H9 (cell line): ENCODE results near the gene ZNF860. TPM values are rescaled to one million over a fixed set of nuclear protein-coding genes. Genes with fewer than 3 reads are reported as not detected.

ENCODE experiments used
- DNase-seq: peaks from one replicate; pipeline ENCODE4 v3.0.0-alpha.2; 2017
- H2AFZ ChIP-seq: one replicate; pipeline ENCODE4 v1.6.1; 2013; ENCODE audit warnings: mild to moderate bottlenecking, low read length, control low read depth, moderate library complexity
- H2AK5ac ChIP-seq: 2 replicates; pipeline ENCODE4 v1.6.1; 2013; ENCODE audit warnings: low read length, control low read depth, mixed read lengths; ENCODE audit not compliant: insufficient read length
- H2BK120ac ChIP-seq: one replicate; pipeline ENCODE4 v1.6.1; 2013; ENCODE audit warnings: low read depth, mild to moderate bottlenecking, low read length, control low read depth, inconsistent platforms; ENCODE audit not compliant: poor library complexity, severe bottlenecking
- H2BK12ac ChIP-seq: 2 replicates; pipeline ENCODE4 v1.6.1; 2013; ENCODE audit warnings: low read length, control low read depth, mixed read lengths, low read depth; ENCODE audit not compliant: insufficient read length
- H2BK15ac ChIP-seq: 2 replicates; pipeline ENCODE4 v1.6.1; 2013; ENCODE audit warnings: low read depth, low read length, control low read depth
- H2BK20ac ChIP-seq: one replicate; pipeline ENCODE4 v1.6.1; 2013; ENCODE audit warnings: low read depth, mild to moderate bottlenecking, low read length, control low read depth, inconsistent platforms; ENCODE audit not compliant: poor library complexity, severe bottlenecking
- H2BK5ac ChIP-seq: 2 replicates; pipeline ENCODE4 v1.6.1; 2013; ENCODE audit warnings: low read length, control low read depth, mixed read lengths; ENCODE audit not compliant: insufficient read length
- H3K14ac ChIP-seq: 2 replicates; pipeline ENCODE4 v1.6.1; 2013; ENCODE audit warnings: low read length, control low read depth; ENCODE audit not compliant: insufficient read depth
- H3K18ac ChIP-seq: 2 replicates; pipeline ENCODE4 v1.6.1; 2013; ENCODE audit warnings: low read depth, mild to moderate bottlenecking, mixed read lengths, low read length, control low read depth; ENCODE audit not compliant: insufficient read length
- H3K23ac ChIP-seq: 2 replicates; pipeline ENCODE4 v1.6.1; 2013; ENCODE audit warnings: low read length, control low read depth, mixed read lengths, low read depth; ENCODE audit not compliant: insufficient read length
- H3K23me2 ChIP-seq: 2 replicates; pipeline ENCODE4 v1.6.1; 2013; ENCODE audit warnings: low read depth, mild to moderate bottlenecking, mixed read lengths, low read length, control low read depth; ENCODE audit not compliant: insufficient read length, poor library complexity, severe bottlenecking
- H3K27ac ChIP-seq: 2 replicates; pipeline ENCODE4 v1.5.1; 2013; ENCODE audit warnings: low read length, control low read depth, mixed read lengths, low read depth; ENCODE audit not compliant: insufficient read length
- H3K27me3 ChIP-seq: 2 replicates; pipeline ENCODE4 v1.6.1; 2013; ENCODE audit warnings: low read length, control low read depth, inconsistent platforms; ENCODE audit not compliant: insufficient read depth
- H3K4ac ChIP-seq: 2 replicates; pipeline ENCODE4 v1.6.1; 2013; ENCODE audit warnings: low read depth, mild to moderate bottlenecking, control low read depth, inconsistent platforms, low read length, moderate library complexity
- H3K4me1 ChIP-seq: 2 replicates; pipeline ENCODE4 v1.6.1; 2013; ENCODE audit warnings: low read length, control low read depth, inconsistent platforms; ENCODE audit not compliant: insufficient read depth
- H3K4me2 ChIP-seq: 2 replicates; pipeline ENCODE4 v1.6.1; 2013; ENCODE audit warnings: low read length, control low read depth, mixed read lengths; ENCODE audit not compliant: insufficient read length, insufficient read depth
- H3K56ac ChIP-seq: 2 replicates; pipeline ENCODE4 v1.6.1; 2013; ENCODE audit warnings: low read depth, mild to moderate bottlenecking, mixed read lengths, low read length, control low read depth; ENCODE audit not compliant: insufficient read length
- H3K79me1 ChIP-seq: 2 replicates; pipeline ENCODE4 v1.6.1; 2013; ENCODE audit warnings: low read depth, mild to moderate bottlenecking, moderate library complexity, low read length, control low read depth, inconsistent platforms; ENCODE audit not compliant: insufficient read depth, poor library complexity, severe bottlenecking
- H3K79me2 ChIP-seq: 2 replicates; pipeline ENCODE4 v1.6.1; 2013; ENCODE audit warnings: low read length, control low read depth, inconsistent platforms; ENCODE audit not compliant: insufficient read depth
- H3K9ac ChIP-seq: 2 replicates; pipeline ENCODE4 v1.6.1; 2013; ENCODE audit warnings: low read length, control low read depth, mixed read lengths; ENCODE audit not compliant: insufficient read length; ENCODE audit errors: extremely low read depth
- H3K9me3 ChIP-seq: one replicate; pipeline ENCODE4 v1.6.1; 2013; ENCODE audit warnings: low read depth, low read length, inconsistent platforms; ENCODE audit not compliant: control insufficient read depth
- H3T11ph ChIP-seq: one replicate; pipeline ENCODE4 v1.6.1; 2013; ENCODE audit warnings: mild to moderate bottlenecking, low read length, control low read depth, inconsistent platforms
- H4K20me1 ChIP-seq: one replicate; pipeline ENCODE4 v1.6.1; 2013; ENCODE audit not compliant: control insufficient read depth, insufficient read length, insufficient read depth
- H4K5ac ChIP-seq: 2 replicates; pipeline ENCODE4 v1.6.1; 2013; ENCODE audit warnings: low read depth, mild to moderate bottlenecking, mixed read lengths, low read length, control low read depth; ENCODE audit not compliant: insufficient read length
- H4K8ac ChIP-seq: replicated peaks from 2 replicates; pipeline ENCODE4 v1.6.1; 2013; ENCODE audit warnings: low read length, control low read depth, mixed read lengths, low read depth; ENCODE audit not compliant: insufficient read length
- H4K91ac ChIP-seq: 2 replicates; pipeline ENCODE4 v1.6.1; 2013; ENCODE audit warnings: low read depth, mild to moderate bottlenecking, moderate library complexity, mixed read lengths, low read length, control low read depth; ENCODE audit not compliant: insufficient read length
- H3K27ac Mint-ChIP-seq, 3 experiments: 2 replicates in 2 of 3; 3 replicates in 1 of 3; pipeline ENCODE4 v1.8.0; 2020 to 2021; ENCODE audit warnings: mixed read lengths in 3 of 3, mild to moderate bottlenecking in 1 of 3, moderate library complexity in 1 of 3
- H3K27me3 Mint-ChIP-seq: 2 replicates; pipeline ENCODE4 v1.8.0; 2021; ENCODE audit warnings: low read depth, mild to moderate bottlenecking, moderate library complexity, mixed read lengths
- H3K36me3 Mint-ChIP-seq, 3 experiments: 2 replicates in 2 of 3; 3 replicates in 1 of 3; pipeline ENCODE4 v1.8.0; 2020 to 2021; ENCODE audit warnings: low read depth in 3 of 3, mixed read lengths in 3 of 3; ENCODE audit not compliant: insufficient read depth in 1 of 3
- H3K4me1 Mint-ChIP-seq, 2 experiments: 2 replicates each; pipeline ENCODE4 v1.8.0; 2020; ENCODE audit warnings: mixed read lengths in 2 of 2
- H3K4me3 Mint-ChIP-seq, 2 experiments: 2 replicates in 1 of 2; 3 replicates in 1 of 2; pipeline ENCODE4 v1.8.0; 2020 to 2021; ENCODE audit warnings: mild to moderate bottlenecking in 2 of 2, mixed read lengths in 2 of 2, moderate library complexity in 1 of 2
- H3K9me3 Mint-ChIP-seq, 2 experiments: 2 replicates in 1 of 2; 3 replicates in 1 of 2; pipeline ENCODE4 v1.8.0; 2020; ENCODE audit warnings: mild to moderate bottlenecking in 2 of 2, mixed read lengths in 2 of 2, moderate library complexity in 1 of 2
- CTCF ChIP-seq: fragments of 200-600 bp; sonication (generic); conservative IDR thresholded peaks from 3 replicates; pipeline ENCODE4 v1.8.0; 2021; ENCODE audit warnings: antibody characterized with exemption, mild to moderate bottlenecking
- WGBS: extraction: QIAGEN DNeasy Blood & Tissue Kit; methylation state at CpG from one replicate; pipeline ENCODE4 v1.1.7; 2013; ENCODE audit warnings: missing lambda C conversion rate, low lambda C conversion rate, mixed read lengths; ENCODE audit not compliant: insufficient read length; ENCODE audit errors: extremely low coverage; 5-methylcytosine and 5-hydroxymethylcytosine counted together
- total RNA-seq: library from RNA; stranded (reverse); gene quantifications from 2 replicates; pipeline ENCODE4 v1.2.1, GENCODE V29; 2021

ZNF860 gene
- total RNA-seq, 1 experiment from 2014 or later = 2.6 TPM

GRCh38 chr3:31984321-31984720 lies 2.8 kb downstream of the ZNF860 start:
- no peak overlapping the region for H3K4me2 ChIP-seq
- no peak for DNase-seq
- peaks cover 10% of the 10 kb centered on the region for H3K27me3 Mint-ChIP-seq
- H3K36me3 Mint-ChIP-seq = peaks cover 0 to 6% (median 5%) of the 10 kb centered on the region in 3 experiments; a peak in 5 of 7 replicates
- no peak overlapping the region; a peak in 1 of 7 replicates for H3K27ac Mint-ChIP-seq
- no peak overlapping the region for H3K4ac ChIP-seq
- H4K5ac ChIP-seq = no peak overlapping the region
- H3K9ac ChIP-seq = no peak overlapping the region
- peaks cover 14% of the 10 kb centered on the region for H3K23me2 ChIP-seq
- no peak overlapping the region for H3K4me3 Mint-ChIP-seq
- H3T11ph ChIP-seq = no peak overlapping the region
- peaks cover 12 to 19% of the 10 kb centered on the region in 2 experiments for H3K4me1 Mint-ChIP-seq
- no peak overlapping the region for H3K18ac ChIP-seq
- H2BK5ac ChIP-seq = no peak overlapping the region
- no peaks in the 10 kb centered on the region for H4K20me1 ChIP-seq
- no peak overlapping the region for H3K56ac ChIP-seq
- no peak for TF ChIP-seq CTCF
- H3K4me1 ChIP-seq = no peaks in the 10 kb centered on the region; the same call in 1 of the 2 replicates
- H3K79me1 ChIP-seq = no peaks in the 10 kb centered on the region
- H2AK5ac ChIP-seq = no peak overlapping the region
- peaks cover 4% of the 10 kb centered on the region; the same call in 1 of the 2 replicates for H3K79me2 ChIP-seq
- H3K9me3 Mint-ChIP-seq = no peaks in the 10 kb centered on the region; a peak in 2 of 5 replicates
- no peak overlapping the region for H2BK15ac ChIP-seq
- no peak overlapping the region for H4K8ac ChIP-seq
- H2AFZ ChIP-seq = no peak overlapping the region
- 0 out of 2 replicates have a peak, but pooled peaks cover 1% of the 10 kb centered on the region for H3K27me3 ChIP-seq
- no peak overlapping the region for H3K14ac ChIP-seq
- H3K27ac ChIP-seq = no peak overlapping the region
- H3K9me3 ChIP-seq = peaks cover 10% of the 10 kb centered on the region
- no peak overlapping the region for H2BK12ac ChIP-seq
- H2BK20ac ChIP-seq = no peak overlapping the region
- H3K23ac ChIP-seq = no peak overlapping the region
- H2BK120ac ChIP-seq = no peak overlapping the region
- no peak overlapping the region for H4K91ac ChIP-seq
- WGBS = no CpG with 5 or more reads among the region's 4 CpGs
